Non-pigmented ciliary epithelial cell (primary cell): ENCODE data around the gene CPXM2.

Experiments
- DNase-seq: peaks from one replicate; pipeline ENCODE4 v3.0.0-alpha.2; 2010; ENCODE audit warnings: low read depth

The CPXM2 gene

DNA sequence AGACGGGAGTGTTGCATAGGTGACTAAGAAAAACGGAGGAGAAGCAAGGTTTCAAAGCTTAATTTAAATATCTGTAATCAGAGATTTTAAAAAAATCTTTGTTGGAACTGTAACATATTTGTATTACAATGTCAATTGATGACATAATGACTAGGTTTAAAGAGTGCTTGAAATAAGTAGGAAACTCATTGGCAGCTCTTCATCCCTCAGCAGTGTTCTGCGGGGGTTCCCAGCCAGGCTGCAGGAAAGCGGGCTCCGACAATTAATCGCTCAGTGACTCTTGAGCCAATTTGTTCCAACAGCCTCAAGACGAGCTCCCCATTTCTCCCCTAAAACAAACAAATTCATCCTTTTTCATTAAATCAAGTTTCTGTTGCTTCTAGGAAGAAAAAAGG is 22.6 kb downstream of the CPXM2 start:
- DNase-seq = no peak

DNA sequence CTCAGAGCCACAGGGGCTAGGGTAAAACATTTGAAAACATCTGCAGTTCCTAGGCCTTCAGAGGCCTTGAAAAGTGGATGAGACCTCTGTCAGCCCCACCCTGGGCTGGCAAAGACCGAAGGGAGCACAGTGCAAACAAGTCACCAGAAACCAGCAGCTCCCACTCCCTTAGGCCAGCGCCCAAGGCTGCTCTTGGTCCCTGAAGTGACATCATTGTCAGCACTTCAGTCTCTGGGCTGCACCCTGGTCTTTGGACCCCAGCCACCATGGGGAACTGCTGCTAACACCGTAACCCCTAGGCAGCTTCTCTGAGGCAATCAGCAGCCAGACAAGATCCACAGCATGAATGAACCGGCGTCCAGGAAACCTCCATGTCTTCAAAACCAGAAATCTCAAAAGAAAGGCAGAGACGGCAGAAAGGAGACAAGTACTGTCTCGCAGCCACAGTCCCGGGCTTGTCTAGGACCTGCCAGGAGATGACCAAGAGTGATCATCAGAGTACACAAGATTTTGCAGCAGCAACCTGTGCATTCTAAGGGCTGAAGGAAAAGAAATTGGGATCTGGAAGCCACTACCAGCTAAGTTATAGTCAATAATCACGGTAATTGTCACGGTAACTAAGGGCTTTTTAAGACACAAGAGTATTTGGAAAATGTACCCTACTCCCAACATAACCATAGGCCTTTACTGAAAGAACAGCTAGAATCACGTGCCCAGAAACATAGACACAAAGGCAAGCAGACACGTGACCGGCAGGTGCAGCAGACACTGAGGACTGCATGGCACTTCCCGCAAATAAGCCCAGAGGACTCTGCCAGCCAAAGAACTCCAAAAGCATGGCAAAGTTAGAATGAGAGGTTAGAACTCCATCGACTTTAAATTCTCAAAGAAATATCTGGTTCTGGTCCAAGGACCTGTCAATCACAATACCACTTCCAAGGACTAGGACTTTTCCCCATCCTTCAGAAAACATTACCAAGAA is 23.3 kb downstream of the CPXM2 start:
- no peak for DNase-seq

DNA sequence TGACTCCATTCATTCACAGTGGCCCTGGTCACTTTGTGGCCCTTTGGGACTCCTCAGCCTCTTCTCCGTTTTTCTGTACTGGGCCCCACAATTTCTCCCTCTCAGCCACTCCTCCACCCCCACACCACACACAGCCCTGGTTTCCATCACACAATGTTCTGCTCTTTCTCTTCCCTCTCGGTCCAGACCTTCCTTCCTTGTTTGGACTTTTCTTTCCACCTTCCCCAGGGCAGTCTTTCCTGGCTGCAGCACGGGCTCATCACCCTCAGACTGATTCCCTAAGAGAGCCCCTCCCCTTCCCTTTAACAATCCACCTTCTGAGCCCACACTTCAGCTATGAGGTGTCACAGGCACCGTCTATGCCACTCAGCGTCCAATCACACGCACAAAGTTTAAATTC is 25.7 kb downstream of the CPXM2 start:
- DNase-seq = no peak

DNA sequence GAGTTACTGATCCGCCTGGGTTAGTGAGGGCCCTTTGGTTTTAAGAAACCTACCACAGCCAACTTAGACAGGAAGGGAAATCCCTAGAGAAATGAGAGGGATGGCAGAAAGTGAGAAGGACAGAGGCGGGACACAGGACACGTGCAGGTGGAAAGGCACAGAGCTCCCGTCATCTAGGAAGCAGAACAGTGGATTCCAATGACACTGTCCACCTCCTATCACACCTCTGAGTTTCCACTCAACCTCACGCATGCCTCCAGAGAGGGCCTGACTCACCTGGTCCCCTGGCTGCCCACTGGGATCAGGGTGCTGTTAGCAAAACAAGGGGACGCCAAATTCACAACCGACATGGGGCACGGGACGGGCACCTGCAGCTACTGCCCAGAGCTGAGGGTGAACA is 26.3 kb downstream of the CPXM2 start:
- no peak for DNase-seq

DNA sequence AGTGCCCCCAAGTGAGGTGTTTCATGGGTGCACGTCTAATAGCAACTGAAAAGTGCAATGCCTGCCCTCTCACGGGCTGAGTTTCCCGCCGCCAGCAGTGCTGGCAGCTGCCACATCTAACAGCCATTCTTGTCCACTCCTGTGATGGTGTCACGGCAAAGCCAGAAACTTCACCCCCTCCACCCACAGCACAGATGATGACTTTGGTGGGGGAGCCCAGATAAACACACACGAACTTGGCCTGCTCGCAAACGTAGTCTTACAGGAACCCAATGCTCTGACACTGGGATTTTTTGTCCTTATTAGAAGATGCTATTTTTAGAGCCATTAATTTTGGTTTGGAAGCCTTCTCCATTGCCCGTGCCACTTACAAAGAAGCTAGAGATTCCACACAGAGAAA is 26.7 kb downstream of the CPXM2 start:
- DNase-seq = no peak

DNA sequence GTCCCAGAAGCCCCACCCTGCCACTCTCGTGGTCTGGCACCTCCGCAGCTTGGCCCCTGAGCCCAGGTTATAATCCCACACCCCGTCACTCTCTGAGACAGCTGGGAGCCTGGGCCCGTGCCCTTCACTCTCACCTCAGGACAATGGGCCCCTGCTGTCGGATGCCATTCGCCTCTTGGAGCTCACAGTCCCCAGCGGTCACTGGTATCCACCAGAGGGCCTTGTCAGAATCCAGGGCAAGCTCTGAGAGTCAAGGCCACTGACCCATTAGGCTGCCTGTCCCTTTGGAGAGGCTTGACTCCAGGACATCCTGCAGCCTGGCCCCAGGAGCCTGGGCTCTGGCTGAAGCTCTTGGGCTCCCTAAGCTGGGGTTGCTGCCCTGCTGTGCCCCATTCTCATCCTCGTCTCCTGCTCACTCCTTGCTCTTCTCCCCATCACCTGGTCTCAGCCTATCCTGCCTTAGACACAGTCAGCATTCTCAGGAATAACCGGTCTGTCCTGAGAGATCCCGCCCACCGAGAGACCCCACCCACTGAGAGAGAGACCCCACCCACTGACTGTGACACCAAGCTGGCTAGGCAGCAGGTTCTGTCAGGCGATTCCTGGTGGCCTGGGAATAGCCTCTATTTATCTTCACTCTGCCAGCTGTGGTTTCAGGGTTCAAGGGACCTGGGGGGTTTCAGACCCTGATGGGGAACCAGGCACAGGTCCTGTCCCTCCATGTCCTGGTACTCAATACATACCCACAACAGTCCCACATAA is 27.7 kb downstream of the CPXM2 start:
- DNase-seq = no peak

DNA sequence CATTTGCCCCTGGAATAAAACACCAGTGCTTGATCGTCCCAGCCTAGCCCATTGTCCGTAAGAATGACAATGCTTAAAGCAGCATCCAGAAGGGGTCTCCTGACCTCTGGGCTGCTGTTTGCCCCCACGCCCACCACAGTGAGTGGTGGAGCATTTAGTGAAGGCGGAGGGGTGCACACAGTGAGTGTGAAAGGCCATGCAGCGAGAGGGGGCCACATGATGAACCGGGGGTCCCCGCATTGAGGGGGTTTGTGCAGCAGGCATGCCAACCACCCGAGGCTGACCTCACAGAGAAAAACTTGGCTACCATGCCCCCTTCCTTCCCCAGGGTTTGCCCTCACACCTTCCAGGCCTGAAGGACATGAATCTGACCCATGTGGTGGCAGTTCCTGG is 28.4 kb downstream of the CPXM2 start:
- no peak for DNase-seq

DNA sequence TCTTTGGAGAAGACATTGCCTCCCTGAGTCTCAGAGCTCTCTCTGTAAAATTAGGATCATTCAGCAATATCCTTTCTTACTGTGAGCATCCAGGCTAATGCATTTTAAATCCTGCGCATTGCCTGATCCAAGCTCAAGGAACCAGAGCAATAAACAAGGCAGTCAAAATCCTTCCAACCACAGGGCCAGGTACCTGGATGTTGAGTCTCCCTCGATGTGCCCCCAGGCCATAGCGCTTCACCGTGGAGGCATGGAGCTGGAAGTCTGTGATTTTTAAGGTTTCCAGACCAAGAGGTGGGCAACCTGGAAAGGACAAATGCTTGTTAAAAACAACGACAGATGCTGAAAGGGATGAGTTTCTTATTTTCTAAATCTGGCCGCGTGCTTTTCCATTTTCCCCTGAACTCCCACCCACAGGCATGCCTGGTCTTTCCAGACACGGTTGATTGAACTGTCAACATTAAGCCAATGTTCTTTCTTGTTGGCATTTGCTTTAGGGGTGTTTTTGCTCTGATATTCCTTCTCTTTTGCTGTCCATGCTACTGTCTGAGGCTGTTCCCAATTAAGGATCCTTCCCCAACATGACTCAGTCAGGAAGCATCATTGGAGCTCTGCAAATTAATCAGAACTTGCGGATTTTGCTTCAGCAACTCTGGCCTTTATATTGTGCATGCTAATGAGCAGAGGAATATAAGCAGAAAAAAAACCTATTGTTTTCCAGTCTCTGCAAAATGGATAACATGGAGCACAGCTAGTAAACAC is 29.0 kb downstream of the CPXM2 start:
- DNase-seq = no peak

DNA sequence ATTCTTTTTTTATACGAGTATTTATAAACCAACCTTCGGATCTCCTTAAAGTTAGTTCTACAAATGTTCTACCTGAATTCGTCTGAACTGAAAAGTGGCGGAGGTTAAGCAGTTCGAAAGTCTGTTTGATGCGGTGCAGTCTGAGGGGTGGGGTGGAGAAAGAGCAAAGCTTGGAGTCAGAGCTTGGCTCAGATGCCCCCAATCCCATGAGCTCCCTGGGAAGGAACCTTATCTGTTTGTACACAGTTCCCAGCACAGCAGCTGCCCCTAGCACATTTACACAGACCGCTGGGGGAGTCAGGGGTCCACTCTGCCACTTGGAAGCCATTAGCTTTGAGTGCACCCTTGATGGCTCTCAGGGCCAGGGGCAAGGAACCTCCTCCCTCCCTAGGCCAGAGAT is 30.8 kb downstream of the CPXM2 start:
- no peak for DNase-seq

DNA sequence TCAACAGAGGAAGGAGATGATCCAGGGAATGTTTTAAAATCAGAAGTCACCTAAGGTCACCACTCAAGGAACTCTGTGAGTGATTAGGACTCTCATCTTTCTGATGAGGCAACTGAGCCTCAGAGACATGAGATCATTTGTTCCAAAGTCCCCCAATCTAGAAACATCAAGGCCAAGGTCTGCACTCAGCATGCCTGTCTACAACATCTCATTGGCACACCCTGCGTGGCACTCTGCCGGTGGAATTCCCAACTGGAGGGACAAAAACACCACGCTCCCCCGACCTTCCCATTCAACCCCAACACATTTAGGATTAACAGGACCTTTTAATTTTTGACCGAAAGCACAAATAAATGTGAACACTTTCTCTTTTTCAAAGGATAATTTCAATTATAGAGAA is 31.4 kb downstream of the CPXM2 start:
- DNase-seq = no peak

DNA sequence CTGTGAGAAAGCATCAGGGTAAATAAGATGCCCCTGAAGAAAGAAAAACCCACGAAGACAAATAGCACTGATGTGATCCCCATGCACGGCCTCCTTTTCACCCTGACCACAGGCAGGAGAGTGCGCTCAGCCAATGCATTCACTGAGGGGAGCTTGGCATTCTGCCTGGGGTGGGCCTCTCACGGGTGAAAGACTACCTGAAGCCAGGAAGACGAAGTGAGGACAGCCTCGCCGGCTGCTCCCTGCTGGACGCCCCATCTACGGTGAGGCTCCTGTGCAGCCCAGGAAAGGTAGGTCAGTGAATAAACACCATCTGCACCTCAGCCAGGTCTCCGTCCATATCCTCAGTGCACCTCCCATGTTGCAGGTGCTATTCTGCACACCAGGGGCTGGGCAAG is 32.0 kb downstream of the CPXM2 start:
- no peak for DNase-seq

DNA sequence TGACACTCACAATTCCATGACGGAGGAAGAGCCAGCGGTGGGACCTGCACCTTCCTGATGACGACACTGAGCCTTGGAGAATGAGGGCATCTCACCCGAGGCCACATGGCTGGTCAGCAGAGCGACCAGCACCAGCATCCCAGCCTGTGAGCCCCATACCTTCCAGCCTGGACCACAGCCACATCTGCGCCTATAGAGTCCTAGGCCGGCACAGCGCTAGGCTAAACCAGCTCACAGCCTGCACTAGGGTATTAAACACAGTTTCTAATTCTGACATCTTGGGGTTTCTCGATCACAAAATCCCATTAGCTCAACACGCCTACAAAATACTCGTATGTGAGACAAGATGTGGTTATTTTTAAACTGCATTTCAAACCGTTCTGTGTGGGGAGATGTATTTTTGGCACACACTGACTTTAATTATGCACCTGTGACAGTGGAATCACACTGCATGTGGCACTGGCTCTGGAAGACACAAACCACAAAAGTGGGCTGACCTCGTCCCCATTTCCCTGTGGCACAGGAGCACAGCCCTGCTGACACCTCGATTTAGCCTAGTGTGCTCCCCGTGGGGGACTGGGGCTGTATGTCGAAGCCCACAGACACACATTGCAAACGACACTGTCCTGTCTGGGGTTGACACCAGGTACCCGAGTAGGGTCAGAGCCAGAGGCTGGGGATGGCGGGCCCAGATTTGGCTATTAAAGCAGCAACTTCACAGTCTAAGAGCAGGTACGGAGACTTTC is 32.5 kb downstream of the CPXM2 start:
- DNase-seq = no peak

DNA sequence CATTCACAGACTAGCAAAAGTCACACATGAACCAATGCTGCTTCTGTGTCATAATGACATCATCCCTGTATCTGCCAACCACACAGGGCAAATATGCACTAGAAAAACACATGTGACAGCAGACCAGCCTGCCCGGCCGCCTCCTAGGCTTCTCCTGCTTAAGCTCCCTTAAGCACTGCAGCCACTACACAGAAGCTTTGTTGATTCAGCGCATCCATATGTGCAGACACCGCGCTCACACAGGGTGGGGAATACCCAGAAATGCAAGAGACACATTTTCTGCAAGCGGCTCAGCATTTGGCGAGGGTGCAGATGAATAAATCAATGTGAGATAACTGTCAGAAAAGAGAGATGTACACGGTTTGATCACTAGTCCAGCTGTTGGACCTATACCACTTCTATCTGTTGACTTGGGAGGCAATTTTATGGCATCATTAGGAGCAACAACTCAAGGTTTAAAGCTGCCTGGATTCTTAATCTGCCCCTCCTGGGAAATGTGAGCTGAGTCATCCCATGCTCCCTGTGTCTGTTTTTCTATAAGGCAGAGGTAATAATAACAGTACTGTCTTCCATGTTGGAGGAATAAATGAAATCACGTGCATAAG is 33.4 kb downstream of the CPXM2 start:
- no peak for DNase-seq

DNA sequence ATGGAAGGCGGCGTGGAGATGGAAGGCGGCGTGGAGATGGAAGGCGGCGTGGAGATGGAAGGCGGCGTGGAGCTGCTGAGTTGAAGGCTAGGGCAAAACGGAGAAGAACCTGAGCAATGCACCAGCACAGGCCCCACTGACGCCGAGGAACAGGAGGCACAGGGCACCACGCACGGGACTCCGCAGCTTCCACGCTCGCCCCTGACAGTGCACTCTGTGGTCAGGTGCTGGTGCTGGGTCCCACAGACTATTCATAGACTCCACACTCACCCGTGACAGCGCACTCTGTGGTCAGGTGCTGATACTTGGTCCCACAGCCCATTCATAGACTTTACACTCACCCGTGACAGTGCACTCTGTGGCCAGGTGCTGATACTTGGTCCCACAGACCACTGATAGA is 34.0 kb downstream of the CPXM2 start:
- no peak for DNase-seq

DNA sequence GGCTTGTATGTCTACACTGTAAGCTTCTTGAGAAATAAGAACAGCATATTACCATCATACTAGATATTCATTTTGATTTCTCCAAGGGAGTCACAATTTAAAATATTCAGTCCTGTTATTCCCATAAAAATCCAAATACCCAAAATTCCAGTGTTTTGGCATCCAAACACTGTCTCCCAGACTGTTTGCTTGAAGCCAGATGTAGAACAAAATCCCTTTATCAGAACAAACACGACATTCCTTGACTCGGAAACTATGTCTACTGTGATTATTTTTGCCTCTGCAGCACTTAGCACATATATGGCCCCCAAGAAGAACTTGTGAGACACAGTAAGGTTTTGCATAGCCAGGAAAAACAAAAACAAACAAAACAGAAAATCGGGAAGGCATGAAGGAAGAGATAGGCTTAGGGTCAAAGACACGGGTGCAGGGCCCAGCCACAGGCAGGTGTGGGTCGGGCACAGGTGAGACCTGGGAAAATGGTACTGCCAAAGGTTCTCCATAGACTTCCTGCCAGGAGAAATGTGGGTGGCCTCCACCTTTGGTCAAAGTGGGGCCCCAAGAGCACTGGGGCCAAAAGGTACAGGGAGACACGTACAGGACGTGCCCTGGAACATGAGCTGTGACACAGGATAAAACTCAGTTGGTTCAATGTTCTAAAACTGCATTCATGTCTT is 36.5 kb downstream of the CPXM2 start:
- no peak for DNase-seq

DNA sequence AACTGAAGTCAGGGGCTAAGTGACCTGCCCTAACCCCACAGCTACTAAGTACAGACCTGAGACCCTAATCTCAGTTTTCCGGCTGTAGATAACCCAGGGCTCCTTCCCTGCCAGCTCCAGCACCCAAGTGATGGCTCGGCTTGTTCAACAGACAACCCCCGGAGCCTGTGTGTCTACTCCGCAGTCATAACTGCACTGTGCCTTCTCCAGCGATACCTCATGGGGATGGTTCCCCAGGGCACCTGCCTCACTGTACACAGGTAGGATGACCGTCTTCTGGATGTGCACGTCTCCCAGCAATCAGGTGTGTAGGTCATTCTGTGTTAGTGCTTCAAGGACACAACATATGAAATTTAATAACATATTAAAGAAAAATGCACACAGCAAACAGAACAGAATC is 37.1 kb downstream of the CPXM2 start:
- no peak for DNase-seq

DNA sequence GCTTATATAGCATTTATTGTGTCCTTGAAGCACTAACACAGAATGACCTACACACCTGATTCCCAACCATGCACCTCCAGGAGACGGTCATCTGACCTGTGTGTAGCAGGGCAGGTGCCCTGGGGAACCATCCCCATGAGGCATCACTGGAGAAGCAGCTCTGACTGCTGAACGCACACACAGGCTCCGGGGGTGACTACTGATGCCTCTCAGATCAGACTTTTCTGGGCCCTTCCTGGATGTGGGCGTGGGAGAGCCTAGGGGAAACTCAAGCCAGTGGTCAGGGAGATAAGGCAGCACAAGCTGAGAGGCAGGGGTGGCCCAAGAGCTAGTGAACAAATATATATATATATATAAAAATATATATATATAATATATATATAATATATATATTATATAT is 37.6 kb downstream of the CPXM2 start:
- no peak for DNase-seq

DNA sequence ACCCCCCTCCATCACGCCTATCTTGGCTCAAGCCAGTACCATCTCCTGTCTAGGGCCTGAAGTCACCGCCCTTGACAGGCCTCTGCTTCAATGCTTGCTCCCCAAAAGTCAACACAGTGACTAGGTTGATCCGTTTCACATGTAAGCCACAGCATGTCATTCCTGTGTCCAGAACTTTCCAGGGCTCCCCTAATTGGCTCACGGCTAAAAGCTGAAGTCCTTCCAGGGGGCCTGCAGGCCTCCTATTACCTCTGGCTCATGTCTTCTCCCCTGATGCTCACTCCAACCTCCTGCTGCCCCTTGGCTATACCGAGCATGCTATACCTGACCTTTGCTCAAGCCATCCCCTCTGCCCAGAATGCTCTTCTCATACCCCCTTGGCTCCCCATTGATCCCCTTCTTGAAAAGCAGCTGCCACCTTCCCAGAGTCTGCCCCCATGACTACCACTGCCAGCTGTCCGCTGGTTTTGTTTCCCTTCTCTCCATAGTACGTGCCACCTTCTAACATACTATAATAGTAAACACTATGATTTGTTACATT is 39.1 kb downstream of the CPXM2 start:
- no peak for DNase-seq

DNA sequence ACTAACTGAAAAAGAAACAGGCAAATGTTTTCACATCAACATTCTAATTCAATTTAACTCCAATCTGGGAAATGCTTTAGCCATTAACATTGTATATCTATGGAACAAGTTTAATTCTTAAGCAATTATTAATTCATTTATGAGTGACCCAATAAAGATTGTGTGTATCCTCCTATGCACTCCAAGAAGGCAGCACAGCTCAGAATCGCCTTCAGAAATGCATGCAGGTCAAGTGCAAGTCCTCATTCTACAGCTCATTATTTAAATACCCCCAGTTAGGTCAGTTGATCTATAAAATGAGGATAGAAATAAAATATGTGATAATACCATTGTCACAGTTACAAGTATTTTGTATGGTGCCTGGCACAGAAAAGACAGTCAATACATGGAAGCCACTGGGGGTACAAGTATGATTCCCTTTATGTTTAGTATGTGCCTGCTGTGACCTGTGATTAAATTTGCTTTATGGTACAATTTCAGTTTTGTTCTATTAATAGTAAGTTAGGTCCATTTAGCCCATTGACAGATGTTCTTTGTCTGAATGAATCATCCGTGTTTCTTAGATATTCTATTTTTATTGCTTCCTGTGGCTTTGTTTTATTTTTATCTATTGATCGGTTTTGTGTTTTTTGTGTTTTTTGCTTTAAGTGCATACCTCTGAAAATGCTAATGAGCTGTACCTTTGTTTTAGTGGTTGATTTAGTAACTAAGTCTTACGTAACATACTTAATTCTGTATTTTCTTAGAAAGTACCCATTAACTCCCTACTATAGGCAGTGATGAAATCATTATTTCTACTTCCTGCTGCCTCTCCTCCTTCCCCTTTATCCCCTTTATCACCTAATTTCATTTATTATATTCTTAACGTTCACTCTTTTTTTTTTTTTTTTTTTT is 42.8 kb downstream of the CPXM2 start:
- DNase-seq = no peak
